Astrocyte of the spinal cord (primary cell): ENCODE data around the gene ACSF3.
"Not testable (repeated sequence)": the region's sequence is repeated elsewhere in the genome, so short reads cannot be mapped to it uniquely, and the experiment has no call there.

ENCODE experiments used
- DNase-seq: peaks from one replicate; pipeline ENCODE4 v3.0.0; 2011; ENCODE audit warnings: low read depth, low spot score
- H3K4me3 ChIP-seq: 2 replicates; pipeline ENCODE4 v1.5.1; 2011; ENCODE audit warnings: low read depth, mild to moderate bottlenecking, low read length, moderate library complexity
- CTCF ChIP-seq: IDR thresholded peaks from 2 replicates; pipeline ENCODE4 v1.5.1; 2012; ENCODE audit warnings: low read depth, mild to moderate bottlenecking, low read length, inconsistent platforms
- in situ Hi-C: cut with HindIII; loops from 2 replicates; pipeline ENCODE4 v1.10.0; 2017; ENCODE audit warnings: low sequenced_read_pairs

The ACSF3 gene

DNA sequence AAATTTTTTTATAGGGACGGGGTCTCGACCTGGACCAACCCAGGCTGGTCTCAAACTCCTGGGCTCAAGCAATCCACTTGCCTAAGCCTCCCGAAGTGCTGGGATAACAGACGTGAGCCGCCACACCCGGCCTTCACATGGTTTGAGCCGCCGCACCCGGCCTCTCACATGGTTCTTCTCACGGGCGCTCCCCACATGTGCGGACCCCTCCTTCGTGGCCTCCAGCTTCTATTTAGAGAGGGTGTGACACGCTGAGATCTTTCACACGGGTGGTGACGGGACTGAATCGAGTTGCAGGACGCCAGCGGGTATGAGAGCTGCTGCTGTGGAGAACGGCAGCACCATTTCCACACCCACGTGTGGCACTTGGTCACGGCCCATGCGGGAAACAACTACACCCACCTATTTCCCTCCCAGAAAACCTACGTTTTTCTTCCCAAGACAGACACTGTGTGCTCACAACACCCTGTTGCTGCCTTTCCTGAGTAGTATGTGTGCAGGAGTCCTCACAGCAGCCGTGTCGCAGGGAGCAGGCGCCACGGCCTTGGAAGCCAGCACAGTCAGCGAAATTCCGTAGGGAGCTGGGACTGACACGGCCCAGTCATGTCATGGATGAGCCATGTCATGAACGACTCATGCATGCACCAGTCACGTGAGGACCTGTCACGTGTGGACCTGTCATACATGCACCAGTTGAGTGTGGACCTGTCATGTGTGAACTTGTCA lies 20.1 kb upstream of the ACSF3 start:
- TF ChIP-seq CTCF = no peak
- no peak overlapping the region for H3K4me3 ChIP-seq
- DNase-seq = no peak
- in situ Hi-C loops = no loop called here

GRCh38 chr16:89074072-89074674 lies 19.5 kb upstream of the ACSF3 start:
- H3K4me3 ChIP-seq, DNase-seq, in situ Hi-C loops: not testable (repeated sequence)

DNA sequence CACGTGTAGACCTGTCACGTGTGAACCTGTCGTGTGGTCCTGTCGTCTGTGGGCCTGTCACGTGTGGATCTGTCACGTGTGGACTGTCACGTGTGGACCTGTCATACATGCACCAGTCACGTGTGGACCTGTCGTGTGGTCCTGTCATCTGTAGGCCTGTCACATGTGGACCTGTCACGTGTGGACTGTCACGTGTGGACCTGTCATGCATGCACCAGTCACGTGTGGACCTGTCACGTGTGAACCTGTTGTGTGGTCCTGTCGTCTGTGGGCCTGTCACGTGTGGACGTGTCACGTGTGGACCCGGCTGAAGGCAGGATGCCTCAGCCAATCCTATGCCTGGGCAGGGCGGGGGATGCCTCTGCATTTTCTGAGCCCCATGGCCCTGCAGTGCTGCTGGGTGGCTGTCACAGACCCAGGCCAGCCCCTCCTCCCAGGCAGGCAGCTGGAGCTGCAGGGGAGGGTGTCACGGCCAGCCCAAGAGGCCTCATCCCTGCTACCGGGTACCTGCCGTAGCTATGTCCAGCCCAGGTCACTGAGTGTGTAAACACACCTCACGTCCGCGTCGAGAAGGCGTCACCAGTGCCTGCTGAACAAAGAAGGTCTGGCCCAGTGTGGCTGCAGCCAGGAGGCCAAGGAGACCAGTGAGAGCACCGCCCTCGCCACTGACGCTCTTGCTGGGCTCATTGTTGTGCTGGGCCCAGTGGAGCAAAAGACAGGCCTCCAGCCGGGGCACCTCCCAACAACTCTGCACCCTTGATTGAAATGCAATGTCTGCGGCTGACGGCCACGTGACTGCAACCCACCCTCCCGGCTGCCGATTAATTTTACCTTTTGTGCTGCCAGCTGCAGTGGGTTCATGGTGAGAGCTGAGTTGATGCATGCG lies 18.6 kb upstream of the ACSF3 start:
- in situ Hi-C loops = no loop called here
- TF ChIP-seq CTCF = no peak
- DNase-seq = no peak
- no peak overlapping the region for H3K4me3 ChIP-seq

- TF ChIP-seq CTCF = no peak
- in situ Hi-C loops = no loop called here
These were observed 17.5 kb upstream of the ACSF3 start for GRCh38 chr16:89076159-89076558.

GRCh38 chr16:89077076-89077475 lies 16.6 kb upstream of the ACSF3 start:
- no peak overlapping the region for H3K4me3 ChIP-seq
- in situ Hi-C loops = no loop called here
- no peak for DNase-seq
- no peak for TF ChIP-seq CTCF

More at GRCh38 chr16:89076159-89076558, 17.5 kb upstream of the ACSF3 start:
- DNase-seq = no peak
- no peak overlapping the region for H3K4me3 ChIP-seq

DNA sequence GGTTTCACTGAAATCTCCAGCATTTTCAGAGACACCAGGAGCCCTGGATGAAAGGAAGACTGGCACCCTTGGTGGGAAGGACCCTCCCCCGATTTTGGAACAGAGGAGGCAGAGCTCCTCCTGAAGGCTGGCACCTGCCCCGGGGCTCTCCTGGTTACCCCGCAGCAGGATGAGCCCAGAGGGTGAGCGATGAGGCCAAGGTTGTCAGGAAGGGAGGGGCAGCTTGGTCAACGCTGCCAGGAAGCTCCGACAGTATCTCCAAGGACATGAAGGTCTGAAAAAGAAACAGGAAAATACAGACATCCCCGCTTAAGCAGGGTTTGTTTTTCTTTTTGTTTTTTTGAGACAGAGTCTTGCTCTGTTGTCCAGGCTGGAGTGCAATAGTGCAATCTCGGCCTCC lies 15.5 kb upstream of the ACSF3 start:
- TF ChIP-seq CTCF = no peak
- no peak for DNase-seq
- in situ Hi-C loops = no loop called here
- H3K4me3 ChIP-seq = no peak overlapping the region
